ENCODE results near the gene USP47. TPM values are rescaled to one million over a fixed set of nuclear protein-coding genes. Genes with fewer than 3 reads are reported as not detected.

USP47 gene
- total and polyA plus RNA-seq, 2 experiments from 2014 or later: 16.3 to 36.7 TPM

GRCh38 chr11:11847082-11847481 is 5.3 kb downstream of the USP47 start:
- H3K4me2 ChIP-seq: no peak overlapping the region
- Mint-ChIP-seq H3K27ac (no peak overlapping the region), H3K9me3 (no peaks in the 10 kb centered on the region)

More at GRCh38 chr11:11847082-11847481, 5.3 kb downstream of the USP47 start:
- Mint-ChIP-seq H3K4me1 (peaks cover 55% of the 10 kb centered on the region), H3K36me3 (ENCODE audit: low read depth) (no peaks in the 10 kb centered on the region), H3K27me3 (ENCODE audit: insufficient read depth, low read depth, poor library complexity) (peaks cover 1% of the 10 kb centered on the region), H3K4me3 (no peak overlapping the region)
- Histone ChIP-seq H3K27ac (ENCODE audit: low read depth) (no peak overlapping the region), H3F3A (replicated peaks; ENCODE audit: low read depth) (no peaks in the 10 kb centered on the region), H3K36me3 (ENCODE audit: insufficient read depth) (no peaks in the 10 kb centered on the region), H3K27me3 (ENCODE audit: insufficient read depth) (no peaks in the 10 kb centered on the region), H2AFZ (no peak overlapping the region), H3K9me2 (ENCODE audit: insufficient read depth) (no peaks in the 10 kb centered on the region), H3K4me3 (no peak overlapping the region), H3K79me2 (replicated peaks; ENCODE audit: insufficient read depth) (peaks cover 95% of the 10 kb centered on the region), H4K20me1 (replicated peaks; ENCODE audit: insufficient read depth) (peaks cover 30% of the 10 kb centered on the region), H3K4me1 (ENCODE audit: insufficient read depth) (peaks cover 50% of the 10 kb centered on the region)
- no peak for ATAC-seq
- TF ChIP-seq EZH2 (IDR thresholded peaks at IDR 0.05; ENCODE audit: low read depth, unreplicated experiment): no peak
- no peak for TF ChIP-seq ZNF331 (CRISPR knock-in tag; IDR thresholded peaks at IDR 0.05; ENCODE audit: low read depth)
- no peak for TF ChIP-seq STAT1 (IDR thresholded peaks at IDR 0.05; ENCODE audit: unreplicated experiment)
- TF ChIP-seq ZNF462 (CRISPR knock-in tag; IDR thresholded peaks at IDR 0.05): no peak
- TF ChIP-seq POLR2AphosphoS5 (IDR thresholded peaks at IDR 0.05; ENCODE audit: low read depth): no peak
- no peak for TF ChIP-seq EZH2phosphoT487 (IDR thresholded peaks at IDR 0.05; ENCODE audit: unreplicated experiment)
- no peak for TF ChIP-seq ZNF114 (CRISPR knock-in tag; IDR thresholded peaks at IDR 0.05)
- no peak for TF ChIP-seq NANOG (IDR thresholded peaks at IDR 0.05; ENCODE audit: borderline replicate concordance)
- TF ChIP-seq CTCF (conservative IDR thresholded peaks at IDR 0.05; ENCODE audit: low read depth in 2 of 2): no peak
- no peak for TF ChIP-seq CREB1 (CRISPR knock-in tag; IDR thresholded peaks at IDR 0.05; ENCODE audit: low read depth)
- TF ChIP-seq ETS1 (IDR thresholded peaks at IDR 0.05): no peak
- TF ChIP-seq JUNB (IDR thresholded peaks at IDR 0.05; ENCODE audit: unreplicated experiment): no peak
- no peak for TF ChIP-seq REST (IDR thresholded peaks at IDR 0.05; ENCODE audit: unreplicated experiment)
- no peak for DNase-seq (ENCODE audit: low spot score)
